H1 (cell line): Measurements from ENCODE around the gene UTS2B. TPM values are rescaled to one million over a fixed set of nuclear protein-coding genes. Genes with fewer than 3 reads are reported as not detected.

ENCODE experiments used
- CTCF ChIA-PET: fragments of 300-600 bp; sonication (Branson Sonifier 250); formaldehyde crosslinking; loops from one replicate; lab custom pipeline; 2021; ENCODE audit not compliant: partially characterized antibody; lab: Charles Lee
- POLR2A ChIA-PET: fragments of 300-600 bp; sonication (Branson Sonifier 250); formaldehyde crosslinking; loops from one replicate; lab custom pipeline; 2021; ENCODE audit warnings: inconsistent platforms; ENCODE audit not compliant: partially characterized antibody; lab: Charles Lee
- DNase-seq, 2 experiments: peaks; one replicate each; pipeline versions ENCODE4 v3.0.0 to v3.0.0-alpha.2; 2010 to 2022; ENCODE audit warnings: low spot score in 2 of 2, low read depth in 1 of 2, mixed read lengths in 1 of 2
- FAIRE-seq: peaks from 2 replicates; lab custom pipeline; 2011; peaks lifted over from hg19 to GRCh38; lab: Jason Lieb, UNC
- H2AFZ ChIP-seq: 2 replicates; pipeline ENCODE4 v1.8.1; 2012; ENCODE audit warnings: low read length, inconsistent platforms
- H2AK5ac ChIP-seq: 2 replicates; pipeline ENCODE4 v1.6.1; 2013; ENCODE audit warnings: low read depth, low read length
- H2BK120ac ChIP-seq: replicated peaks from 2 replicates; pipeline ENCODE3; 2013; ENCODE audit warnings: low read depth, low read length, inconsistent platforms
- H2BK12ac ChIP-seq: 2 replicates; pipeline ENCODE4 v1.6.1; 2013; ENCODE audit warnings: low read depth, low read length
- H2BK15ac ChIP-seq: 2 replicates; pipeline ENCODE4 v1.6.1; 2013; ENCODE audit warnings: low read length
- H2BK20ac ChIP-seq: 2 replicates; pipeline ENCODE4 v1.6.1; 2013; ENCODE audit warnings: low read length
- H2BK5ac ChIP-seq: 2 replicates; pipeline ENCODE4 v1.6.1; 2013; ENCODE audit warnings: low read depth, low read length
- H3K14ac ChIP-seq: 2 replicates; pipeline ENCODE4 v1.6.1; 2013; ENCODE audit warnings: inconsistent platforms; ENCODE audit not compliant: insufficient read length
- H3K18ac ChIP-seq: 2 replicates; pipeline ENCODE4 v1.6.1; 2013; ENCODE audit warnings: low read length; ENCODE audit errors: extremely low read depth
- H3K23ac ChIP-seq: 2 replicates; pipeline ENCODE4 v1.6.1; 2013; ENCODE audit warnings: inconsistent platforms; ENCODE audit not compliant: insufficient read length
- H3K23me2 ChIP-seq: 2 replicates; pipeline ENCODE4 v1.6.1; 2013; ENCODE audit warnings: low read depth, low read length
- H3K27ac ChIP-seq: 2 replicates; pipeline ENCODE4 v1.6.1; 2011; ENCODE audit warnings: low read depth, low read length, inconsistent platforms
- H3K27me3 ChIP-seq, 4 experiments: replicated peaks in 1 of 4; 1 replicate in 1 of 4; 2 replicates in 3 of 4; pipeline versions ENCODE4 v1.6.1 to v1.8.1; 2011 to 2013; ENCODE audit warnings: low read length in 3 of 4, mild to moderate bottlenecking in 3 of 4, inconsistent platforms in 2 of 4, mixed read lengths in 2 of 4, moderate library complexity in 1 of 4; ENCODE audit not compliant: control insufficient read depth in 3 of 4, insufficient read depth in 3 of 4; ENCODE audit errors: extremely low read depth in 1 of 4
- H3K36me3 ChIP-seq, 4 experiments: 2 replicates each; pipeline versions ENCODE4 v1.6.1 to v1.8.1; 2011 to 2013; ENCODE audit warnings: mild to moderate bottlenecking in 4 of 4, low read length in 3 of 4, moderate library complexity in 2 of 4, control low read depth in 1 of 4, inconsistent platforms in 1 of 4; ENCODE audit not compliant: insufficient read depth in 4 of 4, control insufficient read depth in 2 of 4
- H3K4ac ChIP-seq: replicated peaks from 2 replicates; pipeline ENCODE3; 2013; ENCODE audit warnings: low read length, low read depth, mixed read lengths, inconsistent platforms; ENCODE audit not compliant: insufficient read length
- H3K4me1 ChIP-seq, 4 experiments: replicated peaks in 1 of 4; 1 replicate in 1 of 4; 2 replicates in 3 of 4; pipeline versions ENCODE4 v1.6.1 to v1.8.1; 2011 to 2013; ENCODE audit warnings: low read length in 3 of 4, inconsistent platforms in 2 of 4, mixed read lengths in 1 of 4; ENCODE audit not compliant: insufficient read depth in 4 of 4, control insufficient read depth in 3 of 4
- H3K4me2 ChIP-seq, 2 experiments: 2 replicates each; pipeline versions ENCODE4 v1.6.1 to v1.8.1; 2011 to 2013; ENCODE audit warnings: low read depth in 2 of 2, low read length in 2 of 2, control low read depth in 1 of 2, inconsistent platforms in 1 of 2, mild to moderate bottlenecking in 1 of 2; ENCODE audit not compliant: insufficient read depth in 1 of 2
- H3K4me3 ChIP-seq, 4 experiments: fragments of 200-600, 300-600 bp in 1 of 4; sonication (generic), shearing (Covaris generic), sonication (Bioruptor Twin) in 1 of 4; 2 replicates each; pipeline versions ENCODE4 v1.5.1 to v1.8.1; 2011 to 2016; ENCODE audit warnings: low read length in 4 of 4, low read depth in 3 of 4, control low read depth in 2 of 4, inconsistent platforms in 2 of 4, mild to moderate bottlenecking in 2 of 4, mixed read lengths in 1 of 4, moderate library complexity in 1 of 4; ENCODE audit not compliant: insufficient read depth in 2 of 4; ENCODE audit errors: extremely low read depth in 1 of 4
- H3K56ac ChIP-seq: replicated peaks from 2 replicates; pipeline ENCODE3; 2013; ENCODE audit warnings: low read depth, mild to moderate bottlenecking, mixed read lengths, low read length, inconsistent platforms; ENCODE audit not compliant: insufficient read length
- H3K79me1 ChIP-seq: 2 replicates; pipeline ENCODE4 v1.6.1; 2013; ENCODE audit warnings: low read depth, low read length, control low read depth
- H3K79me2 ChIP-seq, 2 experiments: 2 replicates each; pipeline versions ENCODE4 v1.6.1 to v1.8.1; 2012 to 2013; ENCODE audit warnings: low read length in 2 of 2, mild to moderate bottlenecking in 2 of 2, inconsistent platforms in 1 of 2; ENCODE audit not compliant: insufficient read depth in 2 of 2, control insufficient read depth in 1 of 2
- H3K9ac ChIP-seq, 4 experiments: replicated peaks in 1 of 4; 1 replicate in 1 of 4; 2 replicates in 3 of 4; pipeline versions ENCODE4 v1.6.1 to v1.8.1; 2011 to 2013; ENCODE audit warnings: low read depth in 3 of 4, low read length in 3 of 4, control low read depth in 2 of 4, mild to moderate bottlenecking in 2 of 4, moderate library complexity in 2 of 4, inconsistent platforms in 1 of 4; ENCODE audit errors: extremely low read depth in 1 of 4
- H3K9me3 ChIP-seq, 2 experiments: 2 replicates each; pipeline versions ENCODE4 v1.6.1 to v1.8.1; 2012 to 2013; ENCODE audit warnings: mild to moderate bottlenecking in 2 of 2, moderate library complexity in 2 of 2, control low read depth in 1 of 2, inconsistent platforms in 1 of 2, low read depth in 1 of 2, low read length in 1 of 2, mixed read lengths in 1 of 2; ENCODE audit not compliant: insufficient read depth in 2 of 2
- H4K20me1 ChIP-seq, 2 experiments: replicated peaks in 1 of 2; 2 replicates each; pipeline versions ENCODE3 to v1.8.1; 2011 to 2013; ENCODE audit warnings: inconsistent platforms in 2 of 2, low read length in 2 of 2, mild to moderate bottlenecking in 1 of 2; ENCODE audit not compliant: insufficient read depth in 2 of 2, control insufficient read depth in 1 of 2
- H4K5ac ChIP-seq: 2 replicates; pipeline ENCODE4 v1.6.1; 2013; ENCODE audit warnings: low read length, low read depth, mixed read lengths, inconsistent platforms; ENCODE audit not compliant: insufficient read length
- H4K8ac ChIP-seq: 2 replicates; pipeline ENCODE4 v1.8.0; 2013; ENCODE audit warnings: mild to moderate bottlenecking, moderate library complexity, low read length, inconsistent platforms; ENCODE audit not compliant: insufficient read depth; ENCODE audit errors: extremely low read depth
- H4K91ac ChIP-seq: replicated peaks from 2 replicates; pipeline ENCODE3; 2013; ENCODE audit warnings: low read length, mixed read lengths, inconsistent platforms; ENCODE audit not compliant: insufficient read length
- HDAC2 ChIP-seq, 2 experiments: fragments of 300-600 bp in 1 of 2; sonication (generic) in 1 of 2; IDR thresholded peaks; 2 replicates each; pipeline ENCODE4 v1.6.1; 2011 to 2012; ENCODE audit warnings: low read depth in 2 of 2, low read length in 2 of 2, mild to moderate bottlenecking in 2 of 2, moderate library complexity in 2 of 2, borderline replicate concordance in 1 of 2, inconsistent platforms in 1 of 2
- KDM1A ChIP-seq: fragments of 200-600, 300-600 bp; sonication (generic); IDR thresholded peaks from 2 replicates; pipeline ENCODE4 v1.7.1; 2016; ENCODE audit warnings: mild to moderate bottlenecking, low read length, borderline replicate concordance
- POLR2AphosphoS5 ChIP-seq: IDR thresholded peaks from 2 replicates; pipeline ENCODE4 v1.6.1; 2011; ENCODE audit warnings: low read depth, low read length
- YY1 ChIP-seq: IDR thresholded peaks from 2 replicates; pipeline ENCODE4 v1.6.1; 2011; ENCODE audit warnings: low read depth, mild to moderate bottlenecking, low read length
- WGBS, 2 experiments: shearing (Covaris generic) in 1 of 2; methylation state at CpG; one replicate each; pipeline versions ENCODE4 v1.1.6 to v1.1.7; 2013 to 2015; ENCODE audit warnings: low lambda C conversion rate in 2 of 2, mixed read lengths in 2 of 2, inconsistent platforms in 1 of 2, low coverage in 1 of 2, missing lambda C conversion rate in 1 of 2; ENCODE audit not compliant: insufficient replicate concordance in 2 of 2, insufficient coverage in 1 of 2, insufficient read length in 1 of 2; ENCODE audit errors: extremely low coverage in 1 of 2, missing lambda C conversion rate in 1 of 2; 5-methylcytosine and 5-hydroxymethylcytosine counted together
- polyA plus RNA-seq, 7 experiments: library from polyadenylated mRNA; depleted of rRNA in 3 of 7; stranded (reverse) in 5 of 7; unstranded in 2 of 7; fragments of >200 nt in 5 of 7; fragments of 200-250 nt in 2 of 7; gene quantifications; 1 replicate in 5 of 7; 2 replicates in 1 of 7; 4 replicates in 1 of 7; pipeline versions ENCODE4 v1.2.1 to v1.2.3, GENCODE V29; 2011 to 2013; ENCODE audit warnings: missing spikeins in 2 of 7, mixed read lengths in 2 of 7
- total RNA-seq: library from RNA; stranded (reverse); fragmentation: NEBNext Ultra II Directional; extraction: Animal tissue kit (Norgen Biotek cat#: 25700); gene quantifications from 2 replicates; pipeline ENCODE4 v1.2.1, GENCODE V29; 2021
- TF ChIP-seq, protein P1 (sequence below): IDR thresholded peaks from 2 replicates; pipeline ENCODE4 v1.6.1; 2012; ENCODE audit warnings: low read length, inconsistent platforms

UTS2B gene
- total and polyA plus RNA-seq, 2 of the 8 experiments (the other 6 are each of a cell fraction or from before 2014, with no cell fraction given), result not detected

DNA sequence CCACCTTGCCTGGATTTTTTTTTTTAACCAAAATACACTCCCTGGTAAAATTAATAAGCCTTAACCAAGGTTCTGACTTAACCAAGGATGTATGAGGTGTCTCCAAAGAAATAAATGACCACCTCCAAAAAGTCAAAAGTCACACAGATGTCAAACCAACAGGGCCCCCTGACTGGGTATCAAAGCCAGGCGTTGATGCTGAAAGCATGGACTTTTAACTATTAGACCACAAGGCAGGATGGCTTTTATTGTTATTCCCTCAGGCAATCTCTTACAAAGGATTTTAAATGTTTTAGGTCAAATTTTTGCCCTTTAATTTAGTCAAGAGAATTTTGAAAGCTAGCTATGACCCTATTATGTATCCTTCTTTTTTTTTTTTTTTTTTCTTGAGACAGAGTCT lies 70.8 kb downstream of the UTS2B start:
- Histone ChIP-seq H2AK5ac (no peak overlapping the region), H3K27ac (no peak overlapping the region), H4K8ac (no peak overlapping the region), H4K5ac (no peak overlapping the region), H3K4me1 (peaks cover 3 to 15% (median 12%) of the 10 kb centered on the region in 4 experiments; a peak in 5 of 7 replicates), H2AFZ (no peak overlapping the region), H3K79me1 (no peaks in the 10 kb centered on the region), H2BK12ac (no peak overlapping the region), H3K18ac (no peak overlapping the region), H2BK120ac (no peak overlapping the region)
- TF ChIP-seq, protein P1, sequence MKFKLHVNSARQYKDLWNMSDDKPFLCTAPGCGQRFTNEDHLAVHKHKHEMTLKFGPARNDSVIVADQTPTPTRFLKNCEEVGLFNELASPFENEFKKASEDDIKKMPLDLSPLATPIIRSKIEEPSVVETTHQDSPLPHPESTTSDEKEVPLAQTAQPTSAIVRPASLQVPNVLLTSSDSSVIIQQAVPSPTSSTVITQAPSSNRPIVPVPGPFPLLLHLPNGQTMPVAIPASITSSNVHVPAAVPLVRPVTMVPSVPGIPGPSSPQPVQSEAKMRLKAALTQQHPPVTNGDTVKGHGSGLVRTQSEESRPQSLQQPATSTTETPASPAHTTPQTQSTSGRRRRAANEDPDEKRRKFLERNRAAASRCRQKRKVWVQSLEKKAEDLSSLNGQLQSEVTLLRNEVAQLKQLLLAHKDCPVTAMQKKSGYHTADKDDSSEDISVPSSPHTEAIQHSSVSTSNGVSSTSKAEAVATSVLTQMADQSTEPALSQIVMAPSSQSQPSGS, result no peak
- TF ChIP-seq KDM1A (no peak), HDAC2 (IDR thresholded peaks at IDR 0.05; ENCODE audit: borderline replicate concordance in 1 of 2, low read depth in 2 of 2, low read length in 2 of 2) (no peak), YY1 (no peak), POLR2AphosphoS5 (no peak)
- TF ChIP-seq, all 59 proteins: peak for 0
- no peak overlapping the region for H3K14ac ChIP-seq
- H4K91ac ChIP-seq, result no peak overlapping the region
- H3K4me2 ChIP-seq, result no peak overlapping the region
- H3K4ac ChIP-seq, result no peak overlapping the region
- no peaks in the 10 kb centered on the region for H3K9me3 ChIP-seq
- H3K23ac ChIP-seq, result no peak overlapping the region
- no peak overlapping the region for H2BK15ac ChIP-seq
- H4K20me1 ChIP-seq, result no peaks in the 10 kb centered on the region
- 94% methylated on average over 1 of the region's 1 CpG; no CpG with 5 or more reads in 1 of the 2 experiments for WGBS, 2 experiments
- H3K9ac ChIP-seq, result no peak overlapping the region
- no peak overlapping the region for H2BK20ac ChIP-seq
- ChIA-PET CTCF (interaction anchor here (0.6 to 1.4 kb wide), 4 partner anchors 15 to 383 kb away, joined by 3 to 6 read pairs (median 3); no protein-coding TSS in a partner anchor), POLR2A (no interaction called here)
- H3K79me2 ChIP-seq, result no peaks in the 10 kb centered on the region
- H3K4me3 ChIP-seq, result no peak overlapping the region
- no peaks in the 10 kb centered on the region for H3K36me3 ChIP-seq
- FAIRE-seq, result no peak
- no peak overlapping the region for H3K56ac ChIP-seq
- no peaks in the 10 kb centered on the region for H3K27me3 ChIP-seq
- no peak for DNase-seq
- H3K23me2 ChIP-seq, result no peaks in the 10 kb centered on the region
- no peak overlapping the region for H2BK5ac ChIP-seq
